Right lobe of liver (tissue), 4 donors: ENCODE results near the gene S100A10.

Experiments
- CTCF ChIP-seq, 4 donors: fragments of 200-600 bp in 3 of 4; fragments of 450-650 bp in 1 of 4; IDR thresholded peaks; one replicate each; pipeline versions ENCODE4 v1.5.1 to v1.8.0; 2016 to 2022; ENCODE audit warnings: antibody characterized with exemption in 4 of 4, mild to moderate bottlenecking in 2 of 4
- POLR2A ChIP-seq: fragments of 450-650 bp; IDR thresholded peaks from one replicate; pipeline ENCODE4 v1.6.1; 2017; ENCODE audit warnings: antibody characterized with exemption, mild to moderate bottlenecking
- donor health status: DM: no; HTN: no; CAD: no.
- donor health status: DM: no; HTN: no; CAD: no.
- donor health status: DM: no; HTN: yes; CAD: no.

DNA sequence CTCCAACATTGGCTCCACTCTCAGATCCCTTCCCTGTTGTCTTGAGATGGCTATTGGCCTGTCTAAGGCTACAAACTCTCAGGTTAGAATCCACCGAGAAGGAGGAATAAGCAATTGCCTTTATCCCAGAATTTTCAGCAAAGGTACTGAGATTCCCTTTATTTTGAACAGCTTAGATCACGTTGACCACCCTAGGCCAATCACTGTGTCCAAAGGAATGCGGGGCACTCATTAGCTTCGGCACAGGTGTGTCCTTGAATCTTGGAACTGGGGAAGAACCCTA, 36.2 kb upstream of the S100A10 start:
- TF ChIP-seq CTCF (IDR thresholded peaks at IDR 0.05) (no peak), POLR2A (no peak)
